Glomerular endothelial cell (primary cell): ENCODE results near the gene RAB7A. TPM values are rescaled to one million over a fixed set of nuclear protein-coding genes. Genes with fewer than 3 reads are reported as not detected.
"Not testable (repeated sequence)": the region's sequence is repeated elsewhere in the genome, so short reads cannot be mapped to it uniquely, and the experiment has no call there.

ENCODE experiments used
- DNase-seq: peaks from one replicate; pipeline ENCODE4 v3.0.0-alpha.2; 2011; ENCODE audit warnings: low read depth, low spot score; ENCODE audit errors: extremely low read depth
- total RNA-seq: library from RNA; depleted of rRNA; stranded (reverse); fragments of >200 nt; gene quantifications from 2 replicates; pipeline ENCODE4 v1.2.3, GENCODE V29; 2015

Gene RAB7A
- total RNA-seq, 1 donor from 2014 or later = 162 TPM

DNA sequence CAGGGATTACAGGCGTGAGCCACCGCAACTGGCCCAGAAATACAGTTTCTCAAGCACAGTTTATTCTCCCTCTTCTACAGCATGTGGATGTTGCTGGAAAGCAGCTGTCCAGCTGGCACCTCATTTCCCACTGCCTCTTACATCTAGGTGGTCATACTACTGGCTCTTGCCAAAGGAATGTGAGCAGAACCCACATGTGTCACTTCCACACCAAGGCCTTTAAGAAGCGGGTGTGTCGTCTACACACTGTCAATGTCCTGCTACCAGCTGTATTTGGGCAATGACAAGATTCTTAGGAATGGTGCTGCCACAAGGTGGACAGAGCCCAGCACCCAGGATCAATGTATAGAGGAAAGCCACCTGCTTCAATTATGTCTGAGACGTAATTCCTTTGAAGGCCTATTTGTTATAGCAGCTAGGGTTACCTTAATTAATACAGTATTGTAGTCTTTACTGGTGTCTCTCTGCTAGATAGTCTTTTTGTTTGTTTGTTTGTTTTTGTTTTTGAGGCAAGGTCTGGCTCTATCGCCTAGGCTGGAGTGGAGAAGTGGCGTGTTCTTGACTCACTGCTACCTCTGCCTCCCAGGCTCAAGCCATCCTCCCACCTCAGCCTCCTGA is 15.1 kb upstream of the RAB7A start:
- no peak for DNase-seq

DNA sequence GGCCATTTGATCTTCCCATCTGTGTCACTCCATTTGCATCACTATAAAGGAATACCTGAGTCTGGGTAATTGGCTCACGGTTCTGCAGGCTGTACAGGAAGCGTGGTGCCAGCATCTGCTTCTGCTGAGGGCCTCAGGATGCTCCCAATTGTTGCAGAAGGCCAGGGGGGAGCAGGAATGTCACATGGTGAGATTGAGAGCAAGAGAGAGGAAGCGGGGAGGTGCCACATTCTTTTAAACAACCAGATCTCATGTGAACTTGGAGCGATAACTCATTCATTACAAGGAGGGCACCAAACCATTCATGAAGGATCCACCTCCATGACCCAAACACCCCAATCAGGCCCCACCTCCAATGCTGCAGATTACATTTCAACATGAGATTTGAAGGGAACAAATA is 13.1 kb upstream of the RAB7A start:
- DNase-seq = no peak

DNA sequence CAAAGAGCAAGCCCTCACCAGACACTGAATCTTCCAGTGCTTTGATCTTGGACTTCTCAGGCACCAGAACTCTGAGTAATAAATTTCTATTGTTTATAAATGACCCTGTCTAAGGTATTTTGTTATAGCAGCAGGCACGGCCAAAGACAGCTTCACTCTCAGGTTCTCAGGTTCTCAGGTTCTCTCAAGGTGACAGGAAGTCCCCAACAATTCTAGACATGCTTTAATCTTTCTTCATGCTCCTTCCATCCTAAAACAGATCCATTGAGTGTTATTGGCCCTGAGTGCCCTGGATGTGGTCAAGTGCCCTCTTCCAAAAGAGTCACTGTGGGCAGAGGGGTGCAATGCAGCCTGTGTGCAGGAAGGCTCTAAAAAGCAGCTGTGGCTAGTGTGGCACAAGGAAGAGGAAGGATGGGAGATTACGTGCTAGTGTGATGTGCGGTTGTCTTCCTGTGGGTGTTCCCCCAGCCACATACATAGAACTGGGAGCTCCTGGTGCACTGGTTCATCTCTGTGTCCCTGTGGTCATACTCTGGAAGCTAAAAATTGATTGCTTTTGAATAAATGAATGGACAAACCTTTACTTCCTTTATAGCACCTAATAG is 11.0 kb upstream of the RAB7A start:
- no peak for DNase-seq

DNA sequence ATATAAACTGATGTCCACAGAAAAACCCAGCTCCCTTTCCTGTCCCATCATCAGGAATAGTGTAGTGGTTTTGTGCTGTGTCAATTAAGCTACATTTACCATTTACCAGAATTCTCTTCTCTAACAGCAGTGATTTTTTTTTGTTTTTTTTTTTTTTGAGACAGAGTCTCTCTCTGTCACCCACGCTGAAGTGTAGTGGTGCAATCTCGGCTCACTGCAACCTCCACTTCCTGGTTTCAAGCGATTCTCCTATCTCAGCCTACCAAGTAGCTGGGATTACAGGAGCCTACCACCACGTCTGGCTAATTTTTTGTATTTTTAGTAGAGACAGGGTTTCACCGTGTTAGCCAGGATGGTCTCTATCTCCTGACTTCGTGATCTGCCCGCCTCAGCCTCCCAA is 7.1 kb upstream of the RAB7A start:
- DNase-seq = not testable (repeated sequence)

DNA sequence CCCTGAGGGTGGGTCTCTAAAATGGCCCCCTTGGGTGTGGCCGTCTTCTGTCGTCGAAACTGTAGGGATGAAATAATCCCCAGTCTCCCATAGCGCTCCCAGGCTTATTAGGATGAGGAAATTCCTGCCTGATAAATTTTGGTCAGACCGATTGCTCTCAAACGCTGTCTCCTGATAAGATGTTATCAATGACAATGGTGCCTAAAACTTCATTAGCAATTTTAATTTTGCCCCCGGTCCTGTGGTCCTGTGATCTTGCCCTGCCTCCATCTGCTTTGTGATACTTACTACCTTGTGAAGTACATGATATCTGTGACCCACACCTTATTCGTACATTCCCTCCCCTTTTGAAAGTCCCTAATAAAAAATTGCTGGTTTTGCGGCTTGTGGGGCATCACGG is 5.1 kb upstream of the RAB7A start:
- no peak for DNase-seq

DNA sequence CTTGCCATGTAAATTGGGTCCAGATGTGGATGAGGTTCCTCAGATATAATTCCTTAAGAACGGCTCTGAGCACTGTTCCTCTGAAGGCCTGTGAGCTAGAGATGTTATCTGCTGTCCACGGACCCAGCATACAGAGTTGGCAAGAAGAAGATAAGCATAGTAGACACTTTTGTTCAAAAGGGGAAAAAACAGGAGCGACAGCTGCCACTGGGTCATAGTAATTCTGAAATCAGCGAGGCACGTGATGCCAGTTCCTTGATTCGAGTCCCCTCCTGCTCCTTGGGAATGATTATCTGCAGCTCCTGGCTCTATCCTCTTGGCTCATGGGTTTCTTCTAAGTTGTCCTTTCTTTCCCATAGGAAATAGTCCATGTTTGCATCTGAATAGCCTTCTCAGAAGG is 2.5 kb upstream of the RAB7A start:
- no peak for DNase-seq

DNA sequence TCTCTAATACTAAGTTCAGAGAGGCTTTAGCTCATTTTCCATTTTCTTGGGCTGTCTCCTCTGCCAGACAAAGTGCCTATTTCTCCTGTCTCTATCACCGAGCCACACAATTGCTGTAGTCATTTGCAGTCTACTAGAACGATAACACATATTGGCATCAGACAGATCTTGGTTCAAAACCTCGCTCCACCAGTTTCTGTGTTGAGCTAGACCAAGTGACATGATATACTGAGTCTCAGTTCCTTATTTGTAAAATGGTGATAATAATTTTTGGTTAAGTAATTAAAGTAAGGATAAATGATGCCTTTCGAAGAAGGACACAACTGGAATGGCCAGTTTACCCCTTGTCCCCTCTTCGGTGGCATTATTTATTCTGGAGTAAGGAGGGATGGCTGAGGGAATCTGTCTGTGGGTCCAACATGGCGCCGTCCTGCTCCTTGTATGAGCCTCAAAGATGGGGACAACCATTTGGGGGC is 398 bp upstream of the RAB7A start:
- DNase-seq = no peak

DNA sequence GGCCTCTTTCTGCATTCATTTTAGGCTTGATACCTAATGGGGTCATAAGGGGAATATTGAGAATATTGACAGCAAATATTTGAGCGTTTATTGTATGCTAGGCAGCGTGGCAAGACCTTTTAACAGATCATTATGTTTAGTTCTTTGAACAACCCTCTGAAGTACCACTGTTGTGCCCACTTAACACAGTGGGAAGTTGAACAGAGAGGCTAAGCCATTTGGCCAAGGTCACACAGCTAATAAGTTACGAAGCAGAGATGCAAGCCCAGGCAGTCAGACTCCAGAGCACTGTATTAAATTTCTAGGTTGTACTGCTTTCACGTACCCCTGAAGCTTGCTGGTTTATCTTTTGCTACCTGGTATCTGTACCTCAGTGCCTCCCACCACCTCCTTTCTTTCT is 1.1 kb downstream of the RAB7A start:
- DNase-seq = no peak

DNA sequence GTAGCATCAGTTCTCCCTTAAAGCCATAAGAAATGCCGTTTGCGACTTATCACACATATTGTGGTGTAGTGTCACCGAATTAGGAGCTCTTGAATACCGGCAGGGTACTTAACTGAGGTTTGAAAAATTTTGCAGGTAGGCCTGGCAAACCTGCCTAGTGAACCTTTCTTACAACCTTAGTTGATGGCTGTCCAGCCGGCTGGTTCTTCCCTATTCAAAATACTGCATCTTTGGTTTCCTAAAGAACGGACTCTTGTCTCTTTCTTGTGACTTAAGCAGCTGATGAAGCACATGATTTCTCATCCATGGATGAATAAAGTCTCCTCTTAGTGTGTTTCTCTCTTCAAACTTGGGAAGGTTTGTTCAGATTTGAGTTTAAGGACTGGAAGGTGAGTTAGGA is 1.5 kb downstream of the RAB7A start:
- no peak for DNase-seq

DNA sequence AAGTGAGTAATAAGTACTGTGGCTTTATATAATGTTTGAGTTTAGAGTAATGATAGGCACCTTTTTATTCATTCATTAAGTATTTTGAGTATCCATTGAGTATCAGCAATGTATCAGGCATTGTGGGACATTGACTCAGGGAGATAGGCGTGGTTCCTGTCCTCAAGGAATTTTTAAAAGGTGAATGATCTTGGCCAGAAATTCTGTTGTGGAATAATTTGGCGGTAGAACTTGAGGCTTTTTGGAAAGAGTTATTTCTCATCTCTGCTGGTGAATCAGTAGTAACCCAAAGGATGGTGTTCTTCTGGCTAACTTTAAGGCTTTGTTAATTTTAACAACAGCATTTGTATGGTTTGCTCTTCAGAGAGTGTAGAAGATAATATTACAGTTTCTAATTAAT is 2.0 kb downstream of the RAB7A start:
- no peak for DNase-seq

DNA sequence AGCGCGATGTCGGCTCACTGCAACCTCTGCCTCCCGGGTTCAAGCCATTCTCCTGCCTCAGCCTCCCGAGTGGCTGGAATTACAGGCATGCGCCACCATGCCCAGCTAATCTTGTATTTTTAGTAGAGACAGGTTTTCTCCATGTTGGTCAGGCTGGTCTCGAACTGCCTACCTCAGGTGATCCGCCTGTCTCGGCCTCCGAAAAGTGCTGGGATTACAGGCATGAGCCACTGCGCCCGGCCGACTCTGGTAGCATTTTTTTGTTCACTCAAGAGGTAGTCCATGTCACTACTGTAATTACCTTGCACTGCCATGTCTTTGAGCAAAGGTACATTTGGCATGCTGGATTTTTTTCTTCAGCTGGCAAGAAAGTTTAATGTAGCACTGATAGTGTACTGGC is 2.5 kb downstream of the RAB7A start:
- not testable (repeated sequence) for DNase-seq

DNA sequence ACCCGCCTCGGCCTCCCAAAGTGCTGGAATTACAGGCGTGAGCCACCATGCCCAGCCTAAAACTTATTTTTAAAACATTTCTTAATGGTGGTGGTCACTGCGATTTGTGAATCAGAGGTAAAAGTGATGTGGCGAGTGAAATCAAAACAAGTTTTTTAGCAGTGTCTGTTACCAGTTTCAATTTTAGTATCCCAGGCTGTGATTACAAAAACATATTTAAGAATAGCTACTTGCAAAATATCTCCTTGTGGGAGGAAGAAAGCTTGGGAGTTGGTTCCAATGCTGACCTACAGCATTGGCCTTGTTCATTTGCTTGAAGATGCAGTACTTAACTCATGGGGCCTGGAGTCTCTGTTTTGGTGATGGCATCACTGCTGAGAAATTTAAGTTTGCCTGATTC is 4.5 kb downstream of the RAB7A start:
- DNase-seq = no peak

DNA sequence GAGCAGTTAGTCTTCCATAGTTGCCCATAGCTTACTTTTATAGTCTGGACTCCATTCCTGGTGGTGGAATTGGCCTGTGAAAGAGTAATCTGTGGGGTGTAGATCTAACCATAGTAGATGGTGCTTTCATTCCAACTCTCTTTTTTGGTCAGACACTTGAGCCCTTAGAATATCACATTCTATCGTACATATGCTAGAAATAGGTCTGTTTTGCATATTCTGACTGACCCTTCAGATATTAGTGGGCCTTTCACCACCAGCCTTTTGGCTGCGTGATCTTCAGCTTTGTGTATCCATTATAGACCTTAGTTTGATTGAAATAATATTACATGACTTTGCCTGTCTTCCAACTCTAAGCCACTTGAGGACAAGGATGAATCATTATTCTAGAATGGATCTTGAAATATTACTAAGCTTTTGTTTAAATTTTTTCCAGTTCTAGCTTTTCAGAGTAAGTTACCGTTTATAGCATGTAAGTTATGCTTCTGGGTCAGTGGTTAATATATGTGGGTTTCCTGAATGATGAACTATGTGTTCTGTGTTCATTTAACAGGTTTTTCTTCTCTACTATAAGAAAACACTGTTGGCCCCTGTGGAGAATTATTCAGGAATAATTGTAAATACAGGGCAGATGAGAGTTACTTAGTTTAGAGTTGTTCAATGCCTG is 8.7 kb downstream of the RAB7A start:
- DNase-seq = no peak

DNA sequence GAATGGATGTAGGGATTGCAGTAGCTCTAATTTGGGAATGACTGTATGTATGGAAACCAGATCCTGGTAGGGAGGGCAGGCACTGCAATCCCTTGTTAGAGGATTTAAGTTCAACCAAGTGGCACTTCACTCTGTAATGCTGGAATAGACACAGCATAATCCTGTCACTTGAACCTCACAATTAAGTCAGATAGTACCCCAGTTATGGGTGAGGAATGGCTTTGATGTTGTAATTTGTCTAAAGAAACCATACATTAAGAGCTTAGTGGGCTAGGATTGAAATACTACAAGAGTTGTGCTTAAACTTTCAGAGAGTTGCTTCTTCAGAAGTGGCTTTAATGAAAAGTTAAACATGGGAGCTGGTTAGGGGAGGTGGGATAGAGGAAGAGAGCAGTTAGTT is 9.3 kb downstream of the RAB7A start:
- no peak for DNase-seq

DNA sequence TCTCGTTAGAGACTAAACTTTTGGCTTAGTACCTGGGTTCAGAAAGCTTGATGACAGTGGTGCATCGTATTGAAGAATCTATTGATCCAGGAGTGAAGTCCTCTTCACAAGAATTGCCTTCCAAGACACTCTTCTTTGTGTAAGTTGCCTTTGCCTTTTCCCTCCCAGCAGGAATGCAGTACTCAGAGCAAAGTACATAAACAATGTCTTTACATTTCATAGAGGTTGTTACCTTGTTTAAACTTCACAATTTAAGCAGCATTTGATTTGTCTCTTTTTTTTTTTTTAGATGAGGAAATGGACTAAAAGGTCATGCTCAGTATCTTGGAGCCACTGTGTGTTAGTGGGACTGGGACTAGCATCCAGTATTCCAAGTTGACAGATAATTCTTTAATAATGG is 9.9 kb downstream of the RAB7A start:
- no peak for DNase-seq

DNA sequence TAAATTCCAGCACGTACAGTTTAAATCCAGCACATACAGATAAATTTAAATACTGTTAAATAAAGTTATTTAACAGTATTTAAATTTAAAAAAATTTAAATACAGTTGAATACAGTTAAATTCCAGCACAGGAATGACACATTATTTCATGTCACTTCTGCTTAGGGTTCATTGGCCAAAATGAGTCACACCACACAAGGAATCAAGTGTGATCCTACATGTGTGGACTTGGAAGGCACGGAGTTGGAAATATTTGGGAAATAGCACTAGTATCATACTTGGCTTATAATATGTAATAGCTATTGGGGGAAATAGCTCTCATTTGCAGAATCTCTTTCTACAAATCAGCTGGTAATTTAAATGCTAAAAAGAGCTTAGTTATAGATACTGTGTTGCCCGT is 10.6 kb downstream of the RAB7A start:
- DNase-seq = no peak

DNA sequence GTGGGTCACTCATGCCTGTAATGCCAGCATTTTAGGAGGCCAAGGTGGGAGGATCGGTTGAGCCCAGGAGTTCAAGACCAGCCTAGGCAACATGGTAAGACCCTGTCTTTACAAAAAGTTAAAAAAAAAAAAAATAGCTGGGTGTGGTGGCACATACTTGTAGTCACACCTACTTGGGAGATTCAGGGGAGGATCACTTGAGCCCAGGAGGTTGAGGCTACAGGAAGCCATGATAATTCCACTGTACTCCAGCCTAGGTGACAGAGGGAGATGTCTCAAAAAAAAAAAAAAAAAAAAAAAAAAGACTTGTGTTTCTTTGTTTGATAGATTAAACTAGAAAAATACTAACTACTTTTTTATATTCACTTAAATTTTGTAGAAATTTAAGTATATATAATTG is 14.6 kb downstream of the RAB7A start:
- DNase-seq = no peak

DNA sequence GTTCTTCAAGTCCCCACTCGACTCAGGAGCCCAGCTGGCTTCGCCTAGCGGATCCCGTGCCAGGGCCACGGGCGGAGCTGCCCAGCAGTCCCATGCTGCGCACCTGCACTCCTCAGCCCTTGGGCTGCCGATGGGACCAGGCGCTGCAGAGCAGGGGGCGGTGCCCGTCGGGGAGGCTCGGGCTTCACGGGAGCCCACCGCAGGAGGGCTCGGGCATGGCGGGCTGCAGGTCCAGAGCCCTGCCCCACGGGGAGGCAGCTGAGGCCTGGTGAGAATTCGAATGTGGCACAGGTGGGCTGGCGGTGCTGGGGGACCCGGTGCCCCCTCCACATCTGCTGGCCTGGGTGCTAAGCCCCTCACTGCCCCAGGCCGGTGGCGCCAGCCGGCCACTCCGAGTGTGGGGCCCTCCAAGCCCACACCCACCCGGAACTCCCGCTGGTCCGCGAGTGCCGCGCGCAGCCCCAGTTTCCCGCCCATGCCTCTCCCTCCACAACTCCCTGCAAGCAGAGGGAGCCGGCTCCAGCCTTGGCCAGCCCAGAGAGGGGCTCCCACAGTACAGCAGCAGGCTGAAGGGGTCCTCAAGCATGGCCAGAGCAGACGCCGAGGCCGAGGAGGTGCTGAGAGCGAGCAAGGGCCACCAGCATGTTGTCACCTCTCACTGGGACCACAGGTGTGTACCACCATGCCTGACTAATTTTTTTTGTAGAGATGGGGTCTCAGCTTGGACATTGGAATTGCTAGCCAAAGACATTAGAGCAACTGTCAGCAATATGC is 17.0 kb downstream of the RAB7A start:
- no peak for DNase-seq

DNA sequence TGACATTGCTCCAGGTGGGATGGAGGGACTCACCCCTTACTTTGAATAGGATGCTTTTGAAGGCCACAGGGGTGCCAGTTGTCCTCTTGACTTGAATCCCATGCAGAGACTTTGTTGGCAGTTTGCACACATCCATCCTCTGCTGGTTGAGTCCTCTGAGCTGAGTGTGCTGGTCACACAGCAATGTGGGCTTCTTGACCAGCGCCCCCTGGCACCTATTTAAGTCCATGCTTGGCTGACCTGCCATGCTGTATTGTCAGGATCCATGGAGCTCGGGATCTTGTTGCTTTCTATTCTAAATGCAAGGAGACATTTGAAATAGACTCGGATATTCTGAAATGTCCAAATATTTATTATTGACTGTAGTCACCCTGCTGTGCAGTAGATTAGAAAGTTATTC is 19.8 kb downstream of the RAB7A start:
- no peak for DNase-seq

DNA sequence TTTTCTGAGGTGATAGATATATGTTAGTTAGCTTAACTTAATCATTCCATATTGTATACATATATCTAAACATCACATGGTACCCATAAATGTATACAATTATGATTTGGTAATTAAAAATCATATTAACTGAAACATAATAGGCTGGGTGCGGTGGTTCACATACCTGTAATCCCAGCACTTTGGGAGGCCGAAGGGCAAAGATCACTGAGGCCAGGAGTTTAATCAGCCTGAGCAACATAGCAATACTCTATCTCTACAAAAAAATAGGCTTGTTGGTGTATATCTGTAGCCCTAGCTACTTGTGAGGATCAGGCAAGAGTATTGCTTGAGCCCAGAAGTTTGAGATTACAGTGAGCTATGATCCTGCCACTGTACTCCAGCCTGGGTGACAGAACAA is 20.9 kb downstream of the RAB7A start:
- no peak for DNase-seq

DNA sequence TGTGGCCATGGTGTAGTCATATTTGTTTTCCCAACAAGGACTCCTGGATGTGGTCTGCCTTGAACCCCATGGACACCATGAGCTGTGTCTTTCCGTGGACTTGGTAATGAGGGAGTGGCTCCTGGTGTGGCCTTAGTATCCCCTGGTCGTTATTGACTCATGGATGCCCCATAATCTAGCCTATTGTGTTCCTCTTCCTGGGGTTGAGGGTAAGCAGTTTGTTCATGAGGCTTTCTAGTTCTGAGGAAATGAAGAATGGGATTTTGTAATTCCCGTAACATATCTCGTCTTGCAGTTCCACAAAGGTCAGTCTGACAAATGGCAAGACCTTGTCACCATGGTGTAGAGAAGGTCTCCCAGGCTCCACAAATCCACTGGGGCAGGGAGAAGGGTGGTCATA is 22.6 kb downstream of the RAB7A start:
- DNase-seq = no peak

DNA sequence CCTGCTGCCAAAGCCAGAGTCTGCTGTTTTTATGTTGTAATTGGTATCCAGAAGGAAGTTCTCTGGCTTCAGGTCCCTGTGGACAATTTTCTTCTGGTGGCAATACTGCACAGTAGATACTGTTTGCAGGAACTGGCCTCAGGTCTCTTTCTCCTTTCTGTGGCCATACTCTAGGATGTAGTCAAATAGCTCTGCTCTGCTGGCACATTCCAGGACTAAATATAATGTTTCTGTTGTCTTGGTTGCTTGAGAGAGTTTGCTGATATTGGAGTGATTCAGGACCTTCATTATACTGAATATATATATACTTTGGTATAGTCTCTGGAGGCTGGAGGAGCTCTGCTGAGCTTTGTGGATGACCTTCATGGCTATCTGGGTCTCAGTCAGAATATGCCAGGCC is 23.1 kb downstream of the RAB7A start:
- no peak for DNase-seq
